GM12878 (cell line): ENCODE data around the gene NTM. TPM values are rescaled to one million over a fixed set of nuclear protein-coding genes. Genes with fewer than 3 reads are reported as not detected.

Experiments used
- ATAC-seq: fragments of 200-7000 bp; cut with Tn5 transposase; 3 replicates; pipeline ENCODE4 v1.9.1; 2020; ENCODE audit warnings: mild to moderate bottlenecking, moderate library complexity
- BruUV-seq: library from RNA; stranded (reverse); fragments of 400-500 nt; replicated peaks from 2 replicates; lab custom pipeline; 2021; lab: Mats Ljungman, UMichigan
- CTCF ChIA-PET: fragments of 300-600 bp; sonication (Branson Sonifier 250); formaldehyde crosslinking; extraction: SDS; loops from one replicate; lab custom pipeline; 2021; ENCODE audit warnings: inconsistent platforms; lab: Yijun Ruan, JAX
- POLR2A ChIA-PET: fragments of 350-600 bp; formaldehyde crosslinking; extraction: SDS; loops from one replicate; lab custom pipeline; 2021; ENCODE audit warnings: inconsistent platforms; lab: Charles Lee
- RAD21 ChIA-PET: fragments of 300-600 bp; sonication (Branson Sonifier 250); formaldehyde crosslinking; loops from one replicate; lab custom pipeline; 2023; ENCODE audit warnings: antibody characterized with exemption; ENCODE audit not compliant: unreplicated experiment; lab: Charles Lee
- SMC1A ChIA-PET: fragments of 300-600 bp; sonication (Branson Sonifier 250); formaldehyde crosslinking; loops from one replicate; lab custom pipeline; 2023; ENCODE audit not compliant: unreplicated experiment, uncharacterized antibody; lab: Charles Lee
- DNase-seq: peaks from one replicate; pipeline ENCODE4 v3.0.0-alpha.2; 2011; ENCODE audit warnings: low read depth, low spot score
- FAIRE-seq: peaks from 3 replicates; lab custom pipeline; 2011; peaks lifted over from hg19 to GRCh38; lab: Jason Lieb, UNC
- H2AFZ ChIP-seq: 2 replicates; pipeline ENCODE4 v1.6.0; 2011; ENCODE audit warnings: low read depth, low read length, control low read depth; ENCODE audit not compliant: control insufficient read depth
- H3K27ac ChIP-seq: 2 replicates; pipeline ENCODE4 v1.5.1; 2011; ENCODE audit warnings: control low read depth; ENCODE audit not compliant: control insufficient read depth, insufficient read depth
- H3K27me3 ChIP-seq, 2 experiments: replicated peaks in 1 of 2; 2 replicates each; pipeline versions ENCODE4 v1.6.0 to v1.6.1; 2011; ENCODE audit warnings: low read length in 1 of 2; ENCODE audit not compliant: control insufficient read depth in 2 of 2, insufficient read depth in 2 of 2
- H3K36me3 ChIP-seq, 2 experiments: 2 replicates each; pipeline ENCODE4 v1.5.1; 2011; ENCODE audit warnings: low read length in 1 of 2; ENCODE audit not compliant: control insufficient read depth in 2 of 2, insufficient read depth in 2 of 2
- H3K4me1 ChIP-seq: 2 replicates; pipeline ENCODE4 v1.6.1; 2011; ENCODE audit warnings: mild to moderate bottlenecking, low read length, moderate library complexity, mixed read lengths; ENCODE audit not compliant: control insufficient read depth, insufficient read depth
- H3K4me2 ChIP-seq: 2 replicates; pipeline ENCODE4 v1.6.0; 2011; ENCODE audit warnings: control low read depth; ENCODE audit not compliant: control insufficient read depth, insufficient read depth
- H3K4me3 ChIP-seq: fragments of 200-600 bp; sonication (generic); 2 replicates; pipeline ENCODE4 v1.5.1; 2016
- H3K79me2 ChIP-seq: 2 replicates; pipeline ENCODE4 v1.6.0; 2011; ENCODE audit warnings: low read length; ENCODE audit not compliant: control insufficient read depth, insufficient read depth
- H3K9ac ChIP-seq: 2 replicates; pipeline ENCODE4 v1.8.0; 2011; ENCODE audit warnings: low read length, control low read depth, mixed read lengths; ENCODE audit not compliant: control insufficient read depth, insufficient read depth
- H3K9me3 ChIP-seq: replicated peaks from 3 replicates; pipeline ENCODE4 v1.5.1; 2011; ENCODE audit warnings: mild to moderate bottlenecking, low read length; ENCODE audit not compliant: control insufficient read depth, insufficient read depth
- H4K20me1 ChIP-seq: 2 replicates; pipeline ENCODE4 v1.6.0; 2011; ENCODE audit not compliant: control insufficient read depth, insufficient read depth
- FOXM1 ChIP-seq: IDR thresholded peaks from 2 replicates; pipeline ENCODE4 v1.6.1; 2012; ENCODE audit warnings: low read depth, mild to moderate bottlenecking, inconsistent platforms, low read length, moderate library complexity
- MTA2 ChIP-seq: fragments of 450-650 bp; IDR thresholded peaks from 2 replicates; pipeline ENCODE4 v1.6.1; 2016; ENCODE audit warnings: low read depth, mild to moderate bottlenecking, moderate library complexity
- ZNF207 ChIP-seq: fragments of 450-650 bp; IDR thresholded peaks from 2 replicates; pipeline ENCODE4 v1.6.1; 2014; ENCODE audit warnings: antibody characterized with exemption, mild to moderate bottlenecking, borderline replicate concordance
- WGBS: methylation state at CpG from one replicate; pipeline ENCODE4 v1.1.6; 2016; ENCODE audit warnings: low lambda C conversion rate; ENCODE audit not compliant: insufficient replicate concordance, insufficient coverage; ENCODE audit errors: missing lambda C conversion rate; 5-methylcytosine and 5-hydroxymethylcytosine counted together
- in situ Hi-C: fragments of 300-500 bp; cut with MboI; formaldehyde crosslinking; loops from 9 replicates; pipeline ENCODE4 v1.14.3; 2018; ENCODE audit warnings: mixed read lengths
- intact Hi-C: fragments of 100-400 bp; cut with micrococcal nuclease; formaldehyde crosslinking; loops from one replicate; pipeline ENCODE4 v1.14.2; 2022; ENCODE audit not compliant: unreplicated experiment
- polyA plus RNA-seq, 11 experiments: library from polyadenylated mRNA; depleted of rRNA in 4 of 11; unstranded in 6 of 11; stranded (reverse) in 5 of 11; fragments of >200 nt; fragmentation: Nextera tagmentation in 4 of 11; fragmentation: Illumina TruSeq in 1 of 11; extraction: Ambion mirVana in 4 of 11; extraction: Trizol in 1 of 11; gene quantifications; 1 replicate in 1 of 11; 2 replicates in 10 of 11; pipeline versions ENCODE4 v1.2.1 to v1.2.3, GENCODE V29; 2011 to 2016; ENCODE audit warnings: inconsistent platforms in 2 of 11, missing spikeins in 2 of 11, low read depth in 1 of 11
- total RNA-seq, 4 experiments: library from RNA; depleted of rRNA in 3 of 4; stranded (reverse); fragments of >200 nt in 3 of 4; fragmentation: Illumina TruSeq in 1 of 4; extraction: Trizol in 1 of 4; gene quantifications; 2 replicates each; pipeline versions ENCODE4 v1.2.1 to v1.2.3, GENCODE V29; 2013 to 2021
- TF ChIP-seq, protein P1 (sequence below): fragments of 450-650 bp; IDR thresholded peaks from 2 replicates; pipeline ENCODE4 v1.6.1; 2016; ENCODE audit warnings: mild to moderate bottlenecking, moderate library complexity, borderline replicate concordance

Gene NTM
- total and polyA plus RNA-seq, 10 of the 15 experiments (the other 5 are each of a cell fraction or from before 2014, with no cell fraction given) = not detected

DNA sequence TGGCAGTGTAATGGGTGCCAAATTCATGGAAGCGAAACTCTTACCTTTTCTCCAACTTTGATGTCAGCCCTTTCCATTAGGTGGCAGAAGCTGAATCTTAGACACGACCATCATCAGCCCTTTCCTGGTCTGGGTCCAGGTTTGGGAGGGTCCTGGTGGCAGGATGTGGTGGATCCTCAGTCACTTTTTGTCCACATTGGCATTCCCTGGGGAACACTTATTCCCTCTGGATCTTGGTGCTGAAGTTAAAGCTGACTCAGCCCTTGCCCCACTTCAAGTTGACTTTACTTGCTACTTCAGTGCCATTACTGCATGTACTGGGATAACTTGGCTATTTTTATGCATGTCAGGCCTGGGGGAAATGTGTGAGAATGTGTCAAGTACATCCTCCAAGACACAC is 16.6 kb upstream of the NTM start (continued):
- TF ChIP-seq, protein P1, sequence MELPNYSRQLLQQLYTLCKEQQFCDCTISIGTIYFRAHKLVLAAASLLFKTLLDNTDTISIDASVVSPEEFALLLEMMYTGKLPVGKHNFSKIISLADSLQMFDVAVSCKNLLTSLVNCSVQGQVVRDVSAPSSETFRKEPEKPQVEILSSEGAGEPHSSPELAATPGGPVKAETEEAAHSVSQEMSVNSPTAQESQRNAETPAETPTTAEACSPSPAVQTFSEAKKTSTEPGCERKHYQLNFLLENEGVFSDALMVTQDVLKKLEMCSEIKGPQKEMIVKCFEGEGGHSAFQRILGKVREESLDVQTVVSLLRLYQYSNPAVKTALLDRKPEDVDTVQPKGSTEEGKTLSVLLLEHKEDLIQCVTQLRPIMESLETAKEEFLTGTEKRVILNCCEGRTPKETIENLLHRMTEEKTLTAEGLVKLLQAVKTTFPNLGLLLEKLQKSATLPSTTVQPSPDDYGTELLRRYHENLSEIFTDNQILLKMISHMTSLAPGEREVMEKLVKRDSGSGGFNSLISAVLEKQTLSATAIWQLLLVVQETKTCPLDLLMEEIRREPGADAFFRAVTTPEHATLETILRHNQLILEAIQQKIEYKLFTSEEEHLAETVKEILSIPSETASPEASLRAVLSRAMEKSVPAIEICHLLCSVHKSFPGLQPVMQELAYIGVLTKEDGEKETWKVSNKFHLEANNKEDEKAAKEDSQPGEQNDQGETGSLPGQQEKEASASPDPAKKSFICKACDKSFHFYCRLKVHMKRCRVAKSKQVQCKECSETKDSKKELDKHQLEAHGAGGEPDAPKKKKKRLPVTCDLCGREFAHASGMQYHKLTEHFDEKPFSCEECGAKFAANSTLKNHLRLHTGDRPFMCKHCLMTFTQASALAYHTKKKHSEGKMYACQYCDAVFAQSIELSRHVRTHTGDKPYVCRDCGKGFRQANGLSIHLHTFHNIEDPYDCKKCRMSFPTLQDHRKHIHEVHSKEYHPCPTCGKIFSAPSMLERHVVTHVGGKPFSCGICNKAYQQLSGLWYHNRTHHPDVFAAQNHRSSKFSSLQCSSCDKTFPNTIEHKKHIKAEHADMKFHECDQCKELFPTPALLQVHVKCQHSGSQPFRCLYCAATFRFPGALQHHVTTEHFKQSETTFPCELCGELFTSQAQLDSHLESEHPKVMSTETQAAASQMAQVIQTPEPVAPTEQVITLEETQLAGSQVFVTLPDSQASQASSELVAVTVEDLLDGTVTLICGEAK = no peak
- TF ChIP-seq MTA2 (no peak), ZNF207 (no peak)

DNA sequence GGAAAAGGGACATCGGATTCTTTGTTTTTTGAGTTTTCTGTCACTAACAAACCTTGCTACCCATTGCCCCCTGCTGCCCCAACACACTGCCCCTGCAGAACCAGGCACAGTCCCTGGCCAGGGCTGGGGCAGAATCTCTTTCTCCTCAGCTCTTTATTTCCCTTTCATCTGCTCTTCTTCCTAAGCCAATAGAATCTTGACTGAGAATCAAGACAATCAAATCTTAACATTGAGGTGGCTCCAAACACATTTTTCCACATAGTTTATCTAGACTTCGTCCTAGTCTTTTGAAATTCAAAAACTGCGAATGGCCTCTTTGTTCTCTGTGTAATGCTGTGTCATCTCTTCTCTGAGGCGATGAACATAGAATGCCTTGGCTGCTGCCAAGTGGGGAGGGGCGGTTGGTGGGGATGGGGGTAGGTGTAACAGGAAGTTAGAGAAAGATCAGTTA is 16.1 kb upstream of the NTM start:
- in situ Hi-C loops (no loop called here), intact Hi-C loops (no loop called here)
- ATAC-seq (no peak), FAIRE-seq (no peak), DNase-seq (no peak)
- no TSS peak for BruUV-seq
- H3K27ac ChIP-seq = no peak overlapping the region
- H2AFZ ChIP-seq = no peak overlapping the region
- no peak overlapping the region for H3K4me2 ChIP-seq
- CTCF ChIA-PET = interaction anchor here (1.1 kb wide), 1 partner anchor 320 kb away, joined by 3 read pairs; no protein-coding TSS in a partner anchor
- RAD21 ChIA-PET = no interaction called here
- no peaks in the 10 kb centered on the region for H3K4me1 ChIP-seq
- no peak for TF ChIP-seq FOXM1
- no peaks in the 10 kb centered on the region for H4K20me1 ChIP-seq
- no peak overlapping the region for H3K4me3 ChIP-seq
- no peaks in the 10 kb centered on the region for H3K9me3 ChIP-seq
- WGBS = 40% methylated on average over 4 of the region's 5 CpGs
- POLR2A ChIA-PET = no interaction called here
- SMC1A ChIA-PET = no interaction called here
- H3K27me3 ChIP-seq = no peaks in the 10 kb centered on the region
- H3K79me2 ChIP-seq = no peaks in the 10 kb centered on the region
- H3K36me3 ChIP-seq = no peaks in the 10 kb centered on the region
- no peak overlapping the region for H3K9ac ChIP-seq
